ENCODE data around the gene HCN4.

- TF ChIP-seq POLR2A (IDR thresholded peaks at IDR 0.05; ENCODE audit: low read depth): no peak
- no peak for TF ChIP-seq CTCF (IDR thresholded peaks at IDR 0.05)
- TF ChIP-seq EP300 (IDR thresholded peaks at IDR 0.05): no peak
- no peak for TF ChIP-seq POLR2AphosphoS5 (IDR thresholded peaks at IDR 0.05)
These were observed 45.9 kb downstream of the HCN4 start for GRCh38 chr15:73322665-73323373.

Data from esophagus muscularis mucosa (tissue), 4 donors.